Uterus (tissue), 4 donors: Measurements from ENCODE around the gene NKAIN2. TPM values are rescaled to one million over a fixed set of nuclear protein-coding genes. Genes with fewer than 3 reads are reported as not detected.
"Not testable (repeated sequence)": the region's sequence is repeated elsewhere in the genome, so short reads cannot be mapped to it uniquely, and the experiment has no call there.

ENCODE experiments used
- DNase-seq, 2 donors: peaks; one replicate each; pipeline ENCODE4 v3.0.0-alpha.2; 2019 to 2020
- H3K27ac ChIP-seq, 2 donors: fragments of 200-600 bp; sonication (generic); 1 replicate in 1 of 2; 2 replicates in 1 of 2; pipeline ENCODE4 v1.5.1; 2016 to 2018
- H3K27me3 ChIP-seq, 2 donors: fragments of 200-600 bp; sonication (generic); one replicate each; pipeline ENCODE4 v1.5.1; 2018 to 2019; ENCODE audit warnings: control low read depth in 1 of 2
- H3K36me3 ChIP-seq, 2 donors: fragments of 200-600 bp; sonication (generic); one replicate each; pipeline ENCODE4 v1.5.1; 2019; ENCODE audit warnings: control low read depth in 1 of 2
- H3K4me1 ChIP-seq, 2 donors: fragments of 200-600 bp; sonication (generic); one replicate each; pipeline ENCODE4 v1.5.1; 2018 to 2019; ENCODE audit warnings: control low read depth in 1 of 2
- H3K4me3 ChIP-seq, 2 donors: fragments of 200-600 bp; sonication (generic); 1 replicate in 1 of 2; 2 replicates in 1 of 2; pipeline ENCODE4 v1.5.1; 2018 to 2019; ENCODE audit warnings: mild to moderate bottlenecking in 1 of 2
- H3K9me3 ChIP-seq, 2 donors: fragments of 200-600 bp; sonication (generic); one replicate each; pipeline ENCODE4 v1.5.1; 2019; ENCODE audit warnings: control low read depth in 1 of 2
- POLR2A ChIP-seq, 2 donors: fragments of 450-650 bp; IDR thresholded peaks; one replicate each; pipeline ENCODE4 v1.6.1; 2016; ENCODE audit warnings: antibody characterized with exemption in 2 of 2, mild to moderate bottlenecking in 1 of 2, moderate library complexity in 1 of 2
- intact Hi-C: fragments of 100-400 bp; cut with DNase I; formaldehyde crosslinking; loops from one replicate; pipeline ENCODE4 v1.15.1; 2023; ENCODE audit warnings: low total_unique reads
- total RNA-seq, 4 donors: library from RNA; depleted of rRNA in 3 of 4; stranded (reverse); fragments of >200 nt in 3 of 4; gene quantifications; one replicate each; pipeline versions ENCODE4 v1.1.0 to v1.2.4, GENCODE V29; 2014 to 2023
- TF ChIP-seq, protein P1 (sequence below), 4 experiments: fragments of 200-600 bp in 2 of 4; fragments of 450-650 bp in 2 of 4; sonication (generic) in 2 of 4; IDR thresholded peaks; one replicate each; pipeline ENCODE4 v1.5.1; 2016 to 2019; ENCODE audit warnings: antibody characterized with exemption in 4 of 4, mild to moderate bottlenecking in 2 of 4, moderate library complexity in 1 of 4
- donor health status: DM: yes; HTN: yes; CAD: no.

The NKAIN2 gene
- total RNA-seq, 4 donors from 2014 or later: 0.59 to 1.1 (median 1.0) TPM; not detected in 1

DNA sequence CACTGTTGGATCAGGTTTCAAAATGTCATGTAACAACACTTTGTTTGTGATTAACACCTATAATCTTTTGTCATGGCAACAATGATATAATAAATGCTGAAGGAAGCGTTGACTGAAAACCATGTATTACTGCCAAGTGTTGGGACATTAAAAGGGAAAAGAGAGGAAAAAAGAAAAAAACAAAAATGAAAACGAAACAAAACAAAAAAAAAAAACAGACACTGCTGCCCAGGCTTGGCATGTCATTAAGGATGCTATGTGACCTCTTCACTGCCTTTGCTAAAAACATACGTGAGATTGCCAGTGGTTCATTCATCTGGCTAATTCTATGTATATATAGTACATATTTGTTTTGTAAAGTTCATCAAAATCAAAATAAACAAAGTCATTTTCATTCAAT lies 641.9 kb downstream of the NKAIN2 start:
- Histone ChIP-seq H3K4me3 (no peak overlapping the region), H3K36me3 (no peaks in the 10 kb centered on the region), H3K27ac (no peak overlapping the region), H3K4me1 (no peaks in the 10 kb centered on the region), H3K27me3 (no peaks in the 10 kb centered on the region), H3K9me3 (no peaks in the 10 kb centered on the region)
- no peak for DNase-seq
- intact Hi-C loops: no loop called here
- TF ChIP-seq, protein P1, sequence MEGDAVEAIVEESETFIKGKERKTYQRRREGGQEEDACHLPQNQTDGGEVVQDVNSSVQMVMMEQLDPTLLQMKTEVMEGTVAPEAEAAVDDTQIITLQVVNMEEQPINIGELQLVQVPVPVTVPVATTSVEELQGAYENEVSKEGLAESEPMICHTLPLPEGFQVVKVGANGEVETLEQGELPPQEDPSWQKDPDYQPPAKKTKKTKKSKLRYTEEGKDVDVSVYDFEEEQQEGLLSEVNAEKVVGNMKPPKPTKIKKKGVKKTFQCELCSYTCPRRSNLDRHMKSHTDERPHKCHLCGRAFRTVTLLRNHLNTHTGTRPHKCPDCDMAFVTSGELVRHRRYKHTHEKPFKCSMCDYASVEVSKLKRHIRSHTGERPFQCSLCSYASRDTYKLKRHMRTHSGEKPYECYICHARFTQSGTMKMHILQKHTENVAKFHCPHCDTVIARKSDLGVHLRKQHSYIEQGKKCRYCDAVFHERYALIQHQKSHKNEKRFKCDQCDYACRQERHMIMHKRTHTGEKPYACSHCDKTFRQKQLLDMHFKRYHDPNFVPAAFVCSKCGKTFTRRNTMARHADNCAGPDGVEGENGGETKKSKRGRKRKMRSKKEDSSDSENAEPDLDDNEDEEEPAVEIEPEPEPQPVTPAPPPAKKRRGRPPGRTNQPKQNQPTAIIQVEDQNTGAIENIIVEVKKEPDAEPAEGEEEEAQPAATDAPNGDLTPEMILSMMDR (IDR thresholded peaks at IDR 0.05): no peak
- no peak for TF ChIP-seq POLR2A (IDR thresholded peaks at IDR 0.05)

DNA sequence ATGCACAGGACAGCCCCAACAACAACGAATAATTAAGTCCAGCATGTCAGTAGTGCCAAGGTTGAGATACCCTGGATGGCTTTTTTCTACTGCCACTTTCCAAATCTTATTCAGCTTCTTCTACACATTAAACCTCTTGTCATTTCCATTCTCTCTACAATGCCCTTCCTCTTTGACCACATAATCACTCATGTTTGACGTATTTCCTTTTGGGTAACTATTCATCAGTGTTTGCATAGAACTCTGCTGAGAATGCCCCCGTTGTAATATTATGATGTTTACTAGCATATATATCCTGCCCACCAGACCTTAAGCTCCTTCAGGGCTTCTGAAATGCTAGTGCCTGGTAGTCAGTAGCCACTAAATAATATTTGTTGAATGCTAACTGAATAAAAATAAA lies 643.3 kb downstream of the NKAIN2 start:
- DNase-seq: no peak
- H3K36me3 ChIP-seq: no peaks in the 10 kb centered on the region
- H3K27me3 ChIP-seq: no peaks in the 10 kb centered on the region
- H3K4me3 ChIP-seq: no peak overlapping the region
- no peaks in the 10 kb centered on the region for H3K9me3 ChIP-seq
- H3K4me1 ChIP-seq: no peaks in the 10 kb centered on the region
- intact Hi-C loops: no loop called here
- TF ChIP-seq, protein P1 (IDR thresholded peaks at IDR 0.05): no peak
- TF ChIP-seq POLR2A (IDR thresholded peaks at IDR 0.05): no peak
- no peak overlapping the region for H3K27ac ChIP-seq

DNA sequence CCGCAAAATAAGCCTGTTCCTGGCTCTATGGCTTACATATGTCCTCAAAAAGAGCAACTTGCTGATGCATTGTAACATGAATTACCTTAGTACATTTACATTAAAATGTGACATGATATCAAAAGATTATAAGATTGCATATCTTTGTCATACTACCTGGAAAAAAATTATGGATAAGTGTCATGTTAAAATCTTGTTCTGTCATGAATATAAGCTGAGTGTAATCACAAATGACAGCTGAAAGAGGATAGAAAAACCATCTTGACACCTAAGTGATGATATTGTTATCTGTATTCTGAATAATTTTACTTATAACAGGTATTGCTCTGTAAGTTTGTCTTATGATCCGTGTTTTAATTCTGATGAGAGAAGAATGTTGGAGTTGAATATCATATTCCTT lies 655.6 kb downstream of the NKAIN2 start:
- TF ChIP-seq, protein P1 (IDR thresholded peaks at IDR 0.05): no peak
- TF ChIP-seq POLR2A (IDR thresholded peaks at IDR 0.05): no peak
- Histone ChIP-seq H3K27me3 (no peaks in the 10 kb centered on the region), H3K36me3 (no peaks in the 10 kb centered on the region), H3K27ac (no peak overlapping the region), H3K9me3 (no peaks in the 10 kb centered on the region), H3K4me3 (no peak overlapping the region), H3K4me1 (no peaks in the 10 kb centered on the region)
- intact Hi-C loops: no loop called here
- no peak for DNase-seq

DNA sequence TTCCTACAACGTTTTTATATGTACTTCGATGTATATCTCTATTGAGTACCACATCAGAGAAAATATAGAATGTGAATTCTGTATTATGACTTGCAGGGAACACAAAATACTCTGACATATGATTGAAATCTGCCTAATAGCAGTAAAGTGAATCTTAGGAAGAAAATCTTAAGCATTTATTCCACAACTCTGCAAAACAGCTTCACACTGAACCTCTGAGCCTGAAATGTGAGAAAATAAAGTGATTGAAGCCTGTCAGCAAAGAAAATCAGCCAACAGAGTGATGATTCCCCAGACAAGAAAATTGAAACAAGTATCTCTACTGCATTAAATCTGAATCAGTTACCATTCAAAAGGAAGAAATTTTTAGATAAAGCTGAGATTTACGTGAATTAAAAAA lies 659.1 kb downstream of the NKAIN2 start:
- TF ChIP-seq POLR2A (IDR thresholded peaks at IDR 0.05): no peak
- TF ChIP-seq, protein P1 (IDR thresholded peaks at IDR 0.05): no peak
- no peaks in the 10 kb centered on the region for H3K9me3 ChIP-seq
- no peak overlapping the region for H3K27ac ChIP-seq
- no peaks in the 10 kb centered on the region for H3K36me3 ChIP-seq
- intact Hi-C loops: no loop called here
- H3K4me1 ChIP-seq: no peaks in the 10 kb centered on the region
- DNase-seq: no peak
- no peaks in the 10 kb centered on the region for H3K27me3 ChIP-seq
- no peak overlapping the region for H3K4me3 ChIP-seq

DNA sequence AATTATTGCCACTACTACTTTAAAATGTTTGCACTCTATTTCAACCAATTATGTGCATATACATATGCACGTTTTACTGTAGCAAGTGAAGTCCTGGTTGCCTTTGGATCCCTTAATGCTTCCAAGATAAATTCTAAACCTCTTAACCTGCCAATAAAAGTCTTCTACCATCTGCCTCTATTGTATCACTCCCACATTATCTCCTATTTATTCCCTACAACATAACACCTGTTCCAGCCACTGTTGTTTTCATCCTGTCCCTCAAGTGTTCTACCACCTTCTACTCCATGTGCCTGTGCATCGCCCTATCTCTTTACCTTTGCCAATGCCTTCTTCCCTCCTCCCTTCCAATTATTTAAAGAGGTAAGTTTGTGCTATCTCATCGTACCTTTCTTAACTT lies 659.6 kb downstream of the NKAIN2 start:
- no peaks in the 10 kb centered on the region for H3K9me3 ChIP-seq
- TF ChIP-seq, protein P1 (IDR thresholded peaks at IDR 0.05): no peak
- TF ChIP-seq POLR2A (IDR thresholded peaks at IDR 0.05): no peak
- intact Hi-C loops: no loop called here
- no peaks in the 10 kb centered on the region for H3K4me1 ChIP-seq
- no peak overlapping the region for H3K4me3 ChIP-seq
- no peak for DNase-seq
- no peaks in the 10 kb centered on the region for H3K36me3 ChIP-seq
- no peak overlapping the region for H3K27ac ChIP-seq
- no peaks in the 10 kb centered on the region for H3K27me3 ChIP-seq

DNA sequence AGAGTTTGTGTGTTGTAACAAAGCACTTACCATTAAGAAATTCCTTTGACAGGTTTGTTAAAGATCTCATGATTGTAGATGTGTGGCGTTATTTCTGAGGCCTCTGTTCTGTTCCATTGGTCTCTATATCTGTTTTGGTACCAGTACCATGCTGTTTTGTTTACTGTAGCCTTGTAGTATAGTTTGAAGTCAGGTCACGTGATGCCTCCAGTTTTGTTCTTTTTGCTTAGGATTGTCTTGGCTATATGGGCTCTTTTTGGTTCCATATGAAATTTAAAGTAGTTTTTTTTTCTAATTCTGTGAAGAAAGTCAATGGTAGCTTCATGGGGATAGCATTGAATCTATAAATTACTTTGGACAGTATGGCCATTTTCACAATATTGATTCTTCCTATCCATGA lies 660.9 kb downstream of the NKAIN2 start:
- DNase-seq, H3K36me3 ChIP-seq, H3K9me3 ChIP-seq, H3K27ac ChIP-seq, H3K4me1 ChIP-seq, intact Hi-C loops, H3K4me3 ChIP-seq, H3K27me3 ChIP-seq: not testable (repeated sequence)
